Natural killer cell treated with Interleukin-12 subunit alpha and Interleukin-12 subunit beta and Interleukin-15 and Interleukin-18, amount 100 ng/mL, for 72 hours (primary cell): ENCODE results near the gene DNAJB14. TPM values are rescaled to one million over a fixed set of nuclear protein-coding genes. Genes with fewer than 3 reads are reported as not detected.

Experiments
- ATAC-seq, 2 donors: fragments of 150-1000 bp; cut with Tn5 transposase in 1 of 2; sonication (Bioruptor Pico), chemical (Tn5 transposase) in 1 of 2; 2 replicates each; pipeline ENCODE4 v1.10.0; 2021
- DNase-seq: peaks from one replicate; pipeline ENCODE4 v3.0.0; 2022; ENCODE audit warnings: low spot score
- H3K27ac Mint-ChIP-seq, 2 donors: 1 replicate in 1 of 2; 2 replicates in 1 of 2; pipeline ENCODE4 v1.8.0; 2022; ENCODE audit warnings: mixed read lengths in 2 of 2, mild to moderate bottlenecking in 1 of 2, moderate library complexity in 1 of 2
- H3K27me3 Mint-ChIP-seq, 2 donors: 1 replicate in 1 of 2; 2 replicates in 1 of 2; pipeline ENCODE4 v1.8.0; 2022; ENCODE audit warnings: mixed read lengths in 2 of 2
- H3K36me3 Mint-ChIP-seq: one replicate; pipeline ENCODE4 v1.8.0; 2022; ENCODE audit warnings: mixed read lengths
- H3K4me1 Mint-ChIP-seq, 2 donors: 1 replicate in 1 of 2; 2 replicates in 1 of 2; pipeline ENCODE4 v1.8.0; 2022; ENCODE audit warnings: low read depth in 2 of 2, mixed read lengths in 2 of 2, mild to moderate bottlenecking in 1 of 2
- H3K4me3 Mint-ChIP-seq: one replicate; pipeline ENCODE4 v1.8.0; 2022; ENCODE audit warnings: mixed read lengths
- H3K9me3 Mint-ChIP-seq: 2 replicates; pipeline ENCODE4 v1.8.0; 2022; ENCODE audit warnings: mixed read lengths
- total RNA-seq, 2 donors: library from RNA; stranded (reverse); gene quantifications; one replicate each; pipeline ENCODE4 v1.2.3, GENCODE V29; 2022

Gene DNAJB14
- 10 to 100 TPM; 51.4 to 70.3 TPM for total RNA-seq

GRCh38 chr4:99946356-99947189 lies at the start of gene DNAJB14:
DNAJB14 (minus strand) TSS chr4:99946618; CDS start chr4:99946571, 47 bp downstream.
- DNase-seq (peak; percentile 90), ATAC-seq (peak; percentile 75 to 77)
- Mint-ChIP-seq H3K27ac (no peak within 1 kb of the TSS), H3K9me3 (no peaks in the 10 kb centered on the region), H3K36me3 (peaks cover 25% of the 10 kb centered on the region), H3K27me3 (no peaks in the 10 kb centered on the region), H3K4me1 (peaks cover 39 to 45% of the 10 kb centered on the region in 2 donors), H3K4me3 (peak within 1 kb of the TSS; percentile 99)

- no peak for DNase-seq
- Mint-ChIP-seq H3K4me1 (no peaks in the 10 kb centered on the region), H3K27ac (no peak overlapping the region), H3K9me3 (no peaks in the 10 kb centered on the region), H3K27me3 (peaks cover 5 to 13% of the 10 kb centered on the region in 2 donors), H3K36me3 (no peaks in the 10 kb centered on the region), H3K4me3 (no peak overlapping the region)
- no peak for ATAC-seq
These were observed 45.3 kb upstream of the DNAJB14 start for GRCh38 chr4:99991741-99992140.

- no peak for DNase-seq
- Mint-ChIP-seq H3K9me3 (no peaks in the 10 kb centered on the region), H3K27ac (no peak overlapping the region)
These were observed 41.3 kb upstream of the DNAJB14 start for GRCh38 chr4:99987681-99988080.

GRCh38 chr4:99986792-99987191 lies 40.4 kb upstream of the DNAJB14 start:
- H3K9me3 Mint-ChIP-seq = no peaks in the 10 kb centered on the region
- DNase-seq (no peak), ATAC-seq (no peak)
- no peak overlapping the region for H3K27ac Mint-ChIP-seq
- peaks cover 13% of the 10 kb centered on the region in 2 donors for H3K27me3 Mint-ChIP-seq
- no peaks in the 10 kb centered on the region for H3K4me1 Mint-ChIP-seq
- H3K4me3 Mint-ChIP-seq = no peak overlapping the region
- no peaks in the 10 kb centered on the region for H3K36me3 Mint-ChIP-seq

More at GRCh38 chr4:99987681-99988080, 41.3 kb upstream of the DNAJB14 start:
- Mint-ChIP-seq H3K4me1 (no peaks in the 10 kb centered on the region), H3K27me3 (peaks cover 13 to 14% of the 10 kb centered on the region in 2 donors), H3K36me3 (no peaks in the 10 kb centered on the region), H3K4me3 (no peak overlapping the region)
- no peak for ATAC-seq

GRCh38 chr4:99983289-99983943 lies 37.0 kb upstream of the DNAJB14 start:
- no peaks in the 10 kb centered on the region for H3K4me1 Mint-ChIP-seq
- H3K27ac Mint-ChIP-seq = no peak overlapping the region
- ATAC-seq = no peak
- DNase-seq = no peak
- H3K36me3 Mint-ChIP-seq = no peaks in the 10 kb centered on the region
- H3K9me3 Mint-ChIP-seq = no peaks in the 10 kb centered on the region
- no peak overlapping the region for H3K4me3 Mint-ChIP-seq
- H3K27me3 Mint-ChIP-seq = peaks cover 7 to 13% of the 10 kb centered on the region in 2 donors

GRCh38 chr4:99979872-99980271 lies 33.5 kb upstream of the DNAJB14 start:
- Mint-ChIP-seq H3K4me1 (no peaks in the 10 kb centered on the region), H3K36me3 (no peaks in the 10 kb centered on the region), H3K4me3 (no peak overlapping the region), H3K27ac (no peak overlapping the region), H3K27me3 (peaks cover 6 to 14% of the 10 kb centered on the region in 2 donors), H3K9me3 (peaks cover 3% of the 10 kb centered on the region)
- DNase-seq (no peak), ATAC-seq (no peak)

- Mint-ChIP-seq H3K4me1 (no peaks in the 10 kb centered on the region), H3K27ac (no peak overlapping the region), H3K4me3 (no peak overlapping the region), H3K36me3 (peaks cover 4% of the 10 kb centered on the region), H3K9me3 (no peaks in the 10 kb centered on the region), H3K27me3 (peaks cover 9 to 13% of the 10 kb centered on the region in 2 donors)
- DNase-seq (no peak), ATAC-seq (peak; percentile 32 to 41)
These were observed 25.2 kb upstream of the DNAJB14 start for GRCh38 chr4:99971453-99972111.

GRCh38 chr4:99968330-99968729 lies 21.9 kb upstream of the DNAJB14 start:
- Mint-ChIP-seq H3K9me3 (no peaks in the 10 kb centered on the region), H3K36me3 (peaks cover 4% of the 10 kb centered on the region), H3K27ac (no peak overlapping the region), H3K4me1 (peaks cover 5% of the 10 kb centered on the region in 2 donors), H3K4me3 (no peak overlapping the region), H3K27me3 (peaks cover 0 to 8% of the 10 kb centered on the region in 2 donors)
- ATAC-seq (no peak), DNase-seq (no peak)

- Mint-ChIP-seq H3K4me3 (no peak overlapping the region), H3K27me3 (peaks cover 0 to 3% of the 10 kb centered on the region in 2 donors), H3K27ac (no peak overlapping the region), H3K36me3 (no peaks in the 10 kb centered on the region), H3K4me1 (peaks cover 5% of the 10 kb centered on the region in 2 donors), H3K9me3 (no peaks in the 10 kb centered on the region)
- no peak for ATAC-seq
- DNase-seq = no peak
These were observed 20.3 kb upstream of the DNAJB14 start for GRCh38 chr4:99966692-99967091.

- Mint-ChIP-seq H3K27me3 (peaks cover 0 to 3% of the 10 kb centered on the region in 2 donors), H3K27ac (no peak overlapping the region), H3K4me3 (no peak overlapping the region), H3K4me1 (peaks cover 5% of the 10 kb centered on the region in 2 donors), H3K9me3 (no peaks in the 10 kb centered on the region), H3K36me3 (no peaks in the 10 kb centered on the region)
- ATAC-seq (no peak), DNase-seq (no peak)
These were observed 19.4 kb upstream of the DNAJB14 start for GRCh38 chr4:99965674-99966350.

- Mint-ChIP-seq H3K4me1 (peaks cover 5% of the 10 kb centered on the region in 2 donors), H3K27me3 (peaks cover 0 to 3% of the 10 kb centered on the region in 2 donors), H3K9me3 (no peaks in the 10 kb centered on the region), H3K4me3 (no peak overlapping the region), H3K36me3 (no peaks in the 10 kb centered on the region), H3K27ac (no peak overlapping the region)
- DNase-seq = no peak
- ATAC-seq = no peak
These were observed 18.8 kb upstream of the DNAJB14 start for GRCh38 chr4:99965173-99965572.

- Mint-ChIP-seq H3K9me3 (no peaks in the 10 kb centered on the region), H3K4me3 (no peak overlapping the region), H3K27ac (no peak overlapping the region), H3K36me3 (peaks cover 7% of the 10 kb centered on the region), H3K27me3 (no peaks in the 10 kb centered on the region), H3K4me1 (peaks cover 5% of the 10 kb centered on the region in 2 donors)
- DNase-seq (no peak), ATAC-seq (no peak)
These were observed 15.3 kb upstream of the DNAJB14 start for GRCh38 chr4:99961711-99962110.

GRCh38 chr4:99960648-99961047 lies 14.2 kb upstream of the DNAJB14 start:
- H3K9me3 Mint-ChIP-seq = peaks cover 3% of the 10 kb centered on the region
- H3K4me3 Mint-ChIP-seq = no peak overlapping the region
- peaks cover 5% of the 10 kb centered on the region in 2 donors for H3K4me1 Mint-ChIP-seq
- DNase-seq (no peak), ATAC-seq (no peak)
- H3K36me3 Mint-ChIP-seq = peaks cover 7% of the 10 kb centered on the region
- no peak overlapping the region for H3K27ac Mint-ChIP-seq
- no peaks in the 10 kb centered on the region for H3K27me3 Mint-ChIP-seq
